CD14-positive monocyte (primary cell): ENCODE data around the gene ENPP6. TPM values are rescaled to one million over a fixed set of nuclear protein-coding genes. Genes with fewer than 3 reads are reported as not detected.

Experiments used
- DNase-seq, 3 donors: peaks; one replicate each; pipeline ENCODE4 v3.0.0-alpha.2; 2011 to 2022
- H2AFZ ChIP-seq: 2 replicates; pipeline ENCODE4 v1.6.0; 2012; ENCODE audit warnings: mild to moderate bottlenecking, low read depth, low read length, inconsistent platforms; ENCODE audit not compliant: insufficient read depth, poor library complexity, severe bottlenecking
- H3K27ac ChIP-seq, 2 donors: 1 replicate in 1 of 2; 2 replicates in 1 of 2; pipeline ENCODE4 v1.5.1; 2012 to 2013; ENCODE audit warnings: low read length in 2 of 2, control low read depth in 1 of 2, inconsistent platforms in 1 of 2, low read depth in 1 of 2, mild to moderate bottlenecking in 1 of 2
- H3K27me3 ChIP-seq, 2 donors: one replicate each; pipeline versions ENCODE4 v1.6.0 to v1.6.1; 2011 to 2013; ENCODE audit warnings: low read length in 2 of 2; ENCODE audit not compliant: control insufficient read depth in 2 of 2, insufficient read depth in 2 of 2
- H3K36me3 ChIP-seq, 2 donors: replicated peaks in 1 of 2; 1 replicate in 1 of 2; 2 replicates in 1 of 2; pipeline versions ENCODE4 v1.5.1 to v1.6.1; 2012 to 2013; ENCODE audit warnings: low read length in 2 of 2, control low read depth in 1 of 2, inconsistent platforms in 1 of 2, mild to moderate bottlenecking in 1 of 2; ENCODE audit not compliant: insufficient read depth in 2 of 2, control insufficient read depth in 1 of 2
- H3K4me1 ChIP-seq, 2 donors: 1 replicate in 1 of 2; 2 replicates in 1 of 2; pipeline versions ENCODE4 v1.5.1 to v1.6.1; 2012 to 2013; ENCODE audit warnings: low read length in 2 of 2, control low read depth in 1 of 2, inconsistent platforms in 1 of 2, mild to moderate bottlenecking in 1 of 2, moderate library complexity in 1 of 2; ENCODE audit not compliant: insufficient read depth in 2 of 2, control insufficient read depth in 1 of 2
- H3K4me2 ChIP-seq: replicated peaks from 2 replicates; pipeline ENCODE3; 2012; ENCODE audit warnings: low read length, moderate library complexity, mild to moderate bottlenecking; ENCODE audit not compliant: poor library complexity, severe bottlenecking; ENCODE audit errors: extremely low read depth
- H3K4me3 ChIP-seq, 3 experiments: fragments of 200-600 bp in 1 of 3; sonication (generic) in 1 of 3; replicated peaks in 1 of 3; 1 replicate in 2 of 3; 2 replicates in 1 of 3; pipeline ENCODE4 v1.5.1; 2011 to 2013; ENCODE audit warnings: low read length in 3 of 3, mild to moderate bottlenecking in 3 of 3, control low read depth in 2 of 3, low read depth in 2 of 3, inconsistent platforms in 1 of 3, moderate library complexity in 1 of 3
- H3K79me2 ChIP-seq: 2 replicates; pipeline ENCODE4 v1.6.0; 2012; ENCODE audit warnings: mild to moderate bottlenecking, control low read depth, inconsistent platforms, low read length, moderate library complexity; ENCODE audit not compliant: insufficient read depth
- H3K9ac ChIP-seq: 2 replicates; pipeline ENCODE4 v1.6.0; 2017; ENCODE audit warnings: low read length, mild to moderate bottlenecking; ENCODE audit not compliant: insufficient read depth, poor library complexity, severe bottlenecking
- H3K9me3 ChIP-seq, 2 donors: replicated peaks in 1 of 2; 1 replicate in 1 of 2; 2 replicates in 1 of 2; pipeline versions ENCODE4 v1.5.1 to v1.6.1; 2012 to 2013; ENCODE audit warnings: low read length in 2 of 2, control low read depth in 1 of 2; ENCODE audit not compliant: control insufficient read depth in 1 of 2, insufficient read depth in 1 of 2
- H4K20me1 ChIP-seq: 2 replicates; pipeline ENCODE4 v1.6.0; 2012; ENCODE audit warnings: mild to moderate bottlenecking, low read length, control low read depth, moderate library complexity; ENCODE audit not compliant: insufficient read depth
- H3K27ac Mint-ChIP-seq, 7 donors: one replicate each; pipeline ENCODE4 v1.8.0; 2020; ENCODE audit warnings: mild to moderate bottlenecking in 7 of 7, mixed read lengths in 7 of 7, moderate library complexity in 6 of 7, inconsistent platforms in 2 of 7
- H3K27me3 Mint-ChIP-seq, 3 donors: one replicate each; pipeline ENCODE4 v1.8.0; 2021 to 2022; ENCODE audit warnings: low read depth in 3 of 3, mild to moderate bottlenecking in 3 of 3, mixed read lengths in 3 of 3, moderate library complexity in 3 of 3, inconsistent platforms in 1 of 3
- H3K36me3 Mint-ChIP-seq, 2 donors: one replicate each; pipeline ENCODE4 v1.8.0; 2020; ENCODE audit warnings: mixed read lengths in 2 of 2, inconsistent platforms in 1 of 2, mild to moderate bottlenecking in 1 of 2
- H3K4me1 Mint-ChIP-seq: one replicate; pipeline ENCODE4 v1.8.0; 2020; ENCODE audit warnings: mild to moderate bottlenecking, mixed read lengths
- H3K4me3 Mint-ChIP-seq, 2 donors: one replicate each; pipeline ENCODE4 v1.8.0; 2020; ENCODE audit warnings: mild to moderate bottlenecking in 2 of 2, mixed read lengths in 2 of 2, moderate library complexity in 1 of 2
- H3K9me3 Mint-ChIP-seq, 7 donors: one replicate each; pipeline ENCODE4 v1.8.0; 2020 to 2022; ENCODE audit warnings: mixed read lengths in 7 of 7, mild to moderate bottlenecking in 6 of 7, moderate library complexity in 6 of 7, inconsistent platforms in 2 of 7
- CTCF ChIP-seq: fragments of 200-600 bp; IDR thresholded peaks from one replicate; pipeline ENCODE4 v1.8.0; 2022; ENCODE audit warnings: antibody characterized with exemption, mild to moderate bottlenecking
- WGBS: methylation state at CpG from one replicate; pipeline ENCODE4 v1.1.5; 2013; ENCODE audit warnings: missing lambda C conversion rate; ENCODE audit not compliant: insufficient coverage; 5-methylcytosine and 5-hydroxymethylcytosine counted together
- intact Hi-C, 2 donors: fragments of 100-400 bp; cut with micrococcal nuclease; formaldehyde crosslinking; loops; one replicate each; pipeline versions ENCODE4 v1.15.0 to v1.15.1; 2023
- polyA plus RNA-seq, 3 donors: library from polyadenylated mRNA; depleted of rRNA in 1 of 3; unstranded in 2 of 3; stranded (reverse) in 1 of 3; fragments of 300-500 nt in 2 of 3; fragments of >200 nt in 1 of 3; fragmentation: Illumina TruSeq in 2 of 3; gene quantifications; 1 replicate in 2 of 3; 2 replicates in 1 of 3; pipeline ENCODE4 v1.2.3, GENCODE V29; 2012 to 2021

The ENPP6 gene
- polyA plus RNA-seq, 3 donors, result 0.05 TPM; not detected in 2

GRCh38 chr4:184216515-184216914 lies 1.2 kb downstream of the ENPP6 start:
- Histone ChIP-seq H3K4me3 (no peak overlapping the region), H4K20me1 (no peaks in the 10 kb centered on the region), H3K79me2 (no peaks in the 10 kb centered on the region), H3K27ac (no peak overlapping the region), H3K9ac (no peak overlapping the region), H3K4me1 (no peaks in the 10 kb centered on the region), H3K4me2 (no peak overlapping the region), H3K27me3 (peaks cover 0 to 3% of the 10 kb centered on the region in 2 donors), H2AFZ (no peak overlapping the region), H3K9me3 (no peaks in the 10 kb centered on the region), H3K36me3 (no peaks in the 10 kb centered on the region)
- H3K9me3 Mint-ChIP-seq, result peaks cover 0 to 5% (median 0%) of the 10 kb centered on the region in 7 donors
- no peak overlapping the region for H3K27ac Mint-ChIP-seq
- intact Hi-C loops, result no loop called here
- H3K36me3 Mint-ChIP-seq, result no peaks in the 10 kb centered on the region
- TF ChIP-seq CTCF, result no peak
- no peak for DNase-seq
- H3K27me3 Mint-ChIP-seq, result peaks cover 2 to 5% (median 4%) of the 10 kb centered on the region in 3 donors
- WGBS, result 100% methylated on average over 3 of the region's 8 CpGs
- no peak overlapping the region for H3K4me3 Mint-ChIP-seq
- H3K4me1 Mint-ChIP-seq, result no peaks in the 10 kb centered on the region

GRCh38 chr4:184215709-184216328 lies 1.9 kb downstream of the ENPP6 start:
- Histone ChIP-seq H2AFZ (no peak overlapping the region), H3K4me2 (no peak overlapping the region), H3K36me3 (no peaks in the 10 kb centered on the region), H3K9ac (no peak overlapping the region), H3K4me1 (no peaks in the 10 kb centered on the region), H3K27me3 (no peaks in the 10 kb centered on the region), H3K9me3 (no peaks in the 10 kb centered on the region), H3K79me2 (no peaks in the 10 kb centered on the region), H4K20me1 (no peaks in the 10 kb centered on the region), H3K27ac (no peak overlapping the region), H3K4me3 (no peak overlapping the region)
- Mint-ChIP-seq H3K36me3 (no peaks in the 10 kb centered on the region), H3K9me3 (peaks cover 0 to 5% (median 0%) of the 10 kb centered on the region in 7 donors), H3K4me1 (no peaks in the 10 kb centered on the region), H3K27ac (no peak overlapping the region), H3K4me3 (no peak overlapping the region), H3K27me3 (peaks cover 2 to 4% (median 2%) of the 10 kb centered on the region in 3 donors)
- WGBS, result 82% methylated on average over 10 of the region's 10 CpGs
- DNase-seq, result no peak
- TF ChIP-seq CTCF, result no peak
- intact Hi-C loops, result no loop called here
